Measurements from ENCODE around the gene SH3RF2.

DNA sequence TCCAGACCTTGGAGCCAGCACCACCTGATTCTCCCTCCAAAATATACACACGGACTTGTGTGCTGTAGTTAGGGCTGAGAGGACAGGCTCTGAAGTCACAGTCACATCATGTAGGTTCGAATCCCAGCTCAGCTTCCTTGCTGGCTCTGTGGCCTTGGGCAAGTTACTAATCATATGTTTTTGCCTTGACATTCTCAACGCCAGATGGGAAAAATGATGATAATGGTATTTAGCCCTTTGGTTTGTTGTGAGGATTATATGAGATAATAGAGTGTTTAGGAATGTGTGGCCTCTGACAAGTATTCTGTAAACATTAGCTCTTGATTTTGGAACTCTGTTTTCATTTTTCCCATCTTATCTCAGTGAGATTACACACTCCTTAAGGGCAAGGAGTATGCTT, 96.5 kb downstream of the SH3RF2 start:
- TF ChIP-seq, protein P1, sequence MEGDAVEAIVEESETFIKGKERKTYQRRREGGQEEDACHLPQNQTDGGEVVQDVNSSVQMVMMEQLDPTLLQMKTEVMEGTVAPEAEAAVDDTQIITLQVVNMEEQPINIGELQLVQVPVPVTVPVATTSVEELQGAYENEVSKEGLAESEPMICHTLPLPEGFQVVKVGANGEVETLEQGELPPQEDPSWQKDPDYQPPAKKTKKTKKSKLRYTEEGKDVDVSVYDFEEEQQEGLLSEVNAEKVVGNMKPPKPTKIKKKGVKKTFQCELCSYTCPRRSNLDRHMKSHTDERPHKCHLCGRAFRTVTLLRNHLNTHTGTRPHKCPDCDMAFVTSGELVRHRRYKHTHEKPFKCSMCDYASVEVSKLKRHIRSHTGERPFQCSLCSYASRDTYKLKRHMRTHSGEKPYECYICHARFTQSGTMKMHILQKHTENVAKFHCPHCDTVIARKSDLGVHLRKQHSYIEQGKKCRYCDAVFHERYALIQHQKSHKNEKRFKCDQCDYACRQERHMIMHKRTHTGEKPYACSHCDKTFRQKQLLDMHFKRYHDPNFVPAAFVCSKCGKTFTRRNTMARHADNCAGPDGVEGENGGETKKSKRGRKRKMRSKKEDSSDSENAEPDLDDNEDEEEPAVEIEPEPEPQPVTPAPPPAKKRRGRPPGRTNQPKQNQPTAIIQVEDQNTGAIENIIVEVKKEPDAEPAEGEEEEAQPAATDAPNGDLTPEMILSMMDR (IDR thresholded peaks at IDR 0.05 in 4 of 5, conservative IDR thresholded peaks at IDR 0.05 in 1 of 5): no peak
- TF ChIP-seq POLR2A (IDR thresholded peaks at IDR 0.05): no peak
